Transverse colon (tissue), 4 donors: ENCODE measurements around the gene MAZ.

Experiments
- POLR2AphosphoS5 ChIP-seq, 3 donors: sonication (generic); formaldehyde crosslinking; IDR thresholded peaks; one replicate each; pipeline ENCODE4 v1.6.1; 2016; ENCODE audit warnings: antibody characterized with exemption in 3 of 3
- TF ChIP-seq, protein P1 (sequence below), 5 experiments: fragments of 200-600 bp in 3 of 5; fragments of 450-650 bp in 2 of 5; sonication (generic) in 3 of 5; IDR thresholded peaks; 1 replicate in 2 of 5; 2 replicates in 3 of 5; pipeline ENCODE4 v1.5.1; 2016 to 2017; ENCODE audit warnings: antibody characterized with exemption in 5 of 5, inconsistent platforms in 3 of 5, mild to moderate bottlenecking in 2 of 5, moderate library complexity in 1 of 5

- TF ChIP-seq, protein P1, sequence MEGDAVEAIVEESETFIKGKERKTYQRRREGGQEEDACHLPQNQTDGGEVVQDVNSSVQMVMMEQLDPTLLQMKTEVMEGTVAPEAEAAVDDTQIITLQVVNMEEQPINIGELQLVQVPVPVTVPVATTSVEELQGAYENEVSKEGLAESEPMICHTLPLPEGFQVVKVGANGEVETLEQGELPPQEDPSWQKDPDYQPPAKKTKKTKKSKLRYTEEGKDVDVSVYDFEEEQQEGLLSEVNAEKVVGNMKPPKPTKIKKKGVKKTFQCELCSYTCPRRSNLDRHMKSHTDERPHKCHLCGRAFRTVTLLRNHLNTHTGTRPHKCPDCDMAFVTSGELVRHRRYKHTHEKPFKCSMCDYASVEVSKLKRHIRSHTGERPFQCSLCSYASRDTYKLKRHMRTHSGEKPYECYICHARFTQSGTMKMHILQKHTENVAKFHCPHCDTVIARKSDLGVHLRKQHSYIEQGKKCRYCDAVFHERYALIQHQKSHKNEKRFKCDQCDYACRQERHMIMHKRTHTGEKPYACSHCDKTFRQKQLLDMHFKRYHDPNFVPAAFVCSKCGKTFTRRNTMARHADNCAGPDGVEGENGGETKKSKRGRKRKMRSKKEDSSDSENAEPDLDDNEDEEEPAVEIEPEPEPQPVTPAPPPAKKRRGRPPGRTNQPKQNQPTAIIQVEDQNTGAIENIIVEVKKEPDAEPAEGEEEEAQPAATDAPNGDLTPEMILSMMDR (IDR thresholded peaks at IDR 0.05): no peak
- no peak for TF ChIP-seq POLR2AphosphoS5 (IDR thresholded peaks at IDR 0.05)
Measured at GRCh38 chr16:29767062-29767461, 39.3 kb upstream of the MAZ start.
